ENCODE data around the gene COL5A3.

COL5A3 gene

DNA sequence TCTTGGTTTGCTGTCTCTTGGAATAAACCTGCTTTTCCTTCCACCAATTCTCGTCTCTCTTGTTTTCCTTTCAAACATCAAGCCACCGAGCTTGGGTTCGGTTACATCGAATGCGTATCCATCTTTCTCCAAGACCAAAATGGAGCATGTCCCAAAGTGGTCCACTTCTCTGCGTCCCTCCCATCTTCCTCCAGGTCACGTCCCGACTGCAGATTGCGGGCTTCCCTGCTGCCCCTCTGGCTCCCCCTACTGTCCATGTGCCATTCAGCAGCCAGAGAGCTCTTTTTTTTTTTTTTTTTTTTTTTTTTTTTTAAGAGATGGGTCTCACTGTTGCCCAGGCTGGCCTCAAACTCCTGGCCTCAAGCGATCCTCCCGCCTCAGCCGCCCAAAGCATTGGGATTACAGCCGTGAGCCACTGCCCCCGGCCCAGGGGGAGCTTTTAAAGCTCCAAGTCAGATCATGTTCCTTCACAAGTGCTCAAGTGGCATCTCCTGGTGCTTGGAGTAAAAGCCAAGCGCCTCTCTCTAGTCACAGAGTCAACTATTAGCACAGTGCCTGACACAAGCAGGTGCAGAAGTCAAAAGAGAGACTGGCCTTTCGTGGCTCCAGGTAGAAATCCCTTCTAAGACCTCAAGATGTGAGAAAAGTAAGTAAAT is 10.0 kb downstream of the COL5A3 start:
- H3K9me3 ChIP-seq (ENCODE audit: control insufficient read depth, insufficient read depth, low read length): no peaks in the 10 kb centered on the region
- H3K9ac ChIP-seq (ENCODE audit: low read depth, low read length): no peak overlapping the region
- H3K36me3 ChIP-seq (ENCODE audit: control insufficient read depth, insufficient read depth, low read length): no peaks in the 10 kb centered on the region
- no peak overlapping the region for H3K4me3 ChIP-seq (ENCODE audit: low read depth, low read length)
- H3K4me1 ChIP-seq (ENCODE audit: control insufficient read depth, insufficient read depth, low read length): no peaks in the 10 kb centered on the region
- 0 out of 2 replicates have a peak, but pooled peaks cover 3% of the 10 kb centered on the region for H3K27me3 ChIP-seq (ENCODE audit: control insufficient read depth, insufficient read depth, low read length)
- no peak overlapping the region for H3K27ac ChIP-seq (ENCODE audit: low read depth, low read length)

DNA sequence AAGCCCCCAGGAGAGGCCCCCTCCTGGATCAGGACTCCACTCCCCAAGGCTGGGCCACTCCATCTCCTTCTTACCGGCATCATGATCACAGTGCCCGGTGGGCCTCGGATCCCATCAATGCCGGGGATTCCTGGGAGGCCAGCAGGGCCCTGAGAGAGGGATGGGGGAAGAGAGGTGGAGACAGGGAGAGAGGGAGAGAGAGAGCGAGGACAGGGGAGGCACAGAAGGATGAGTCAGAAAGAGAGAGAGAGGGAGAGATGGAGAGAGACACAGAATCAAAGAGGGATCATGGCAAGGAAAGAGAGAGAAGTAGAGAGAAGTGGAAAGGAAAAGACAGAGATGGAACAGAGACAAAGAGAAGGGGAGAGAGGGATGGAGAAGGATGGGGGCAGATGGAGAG is 13.8 kb downstream of the COL5A3 start:
- Histone ChIP-seq H3K36me3 (ENCODE audit: control insufficient read depth, insufficient read depth, low read length) (no peaks in the 10 kb centered on the region), H3K27me3 (ENCODE audit: control insufficient read depth, insufficient read depth, low read length) (0 out of 2 replicates have a peak, but pooled peaks cover 3% of the 10 kb centered on the region), H3K4me1 (ENCODE audit: control insufficient read depth, insufficient read depth, low read length) (no peaks in the 10 kb centered on the region), H3K9ac (ENCODE audit: low read depth, low read length) (no peak overlapping the region), H3K27ac (ENCODE audit: low read depth, low read length) (no peak overlapping the region), H3K4me3 (ENCODE audit: low read depth, low read length) (no peak overlapping the region), H3K9me3 (ENCODE audit: control insufficient read depth, insufficient read depth, low read length) (no peaks in the 10 kb centered on the region)

DNA sequence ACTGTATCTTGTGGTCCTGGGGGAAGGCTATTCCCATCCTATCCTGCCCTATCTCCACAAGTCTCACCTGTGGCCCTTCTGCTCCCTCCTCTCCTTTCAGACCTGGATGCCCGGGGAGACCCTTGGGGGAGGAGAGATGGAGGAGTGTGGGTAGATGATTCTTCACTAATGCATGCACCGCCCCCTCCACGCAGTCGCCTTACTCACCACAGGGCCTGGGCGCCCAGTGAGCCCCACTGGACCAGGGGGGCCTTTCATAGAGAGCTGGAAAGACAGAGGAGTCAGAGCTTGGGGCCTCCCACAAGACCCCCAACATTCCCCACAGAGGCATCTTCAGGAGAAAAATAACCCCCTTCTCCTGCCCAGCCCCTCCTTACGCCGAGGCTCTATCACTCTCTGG is 14.3 kb downstream of the COL5A3 start:
- Histone ChIP-seq H3K9me3 (ENCODE audit: control insufficient read depth, insufficient read depth, low read length) (no peaks in the 10 kb centered on the region), H3K4me3 (ENCODE audit: low read depth, low read length) (no peak overlapping the region), H3K4me1 (ENCODE audit: control insufficient read depth, insufficient read depth, low read length) (no peaks in the 10 kb centered on the region), H3K9ac (ENCODE audit: low read depth, low read length) (no peak overlapping the region), H3K36me3 (ENCODE audit: control insufficient read depth, insufficient read depth, low read length) (no peaks in the 10 kb centered on the region), H3K27me3 (ENCODE audit: control insufficient read depth, insufficient read depth, low read length) (0 out of 2 replicates have a peak, but pooled peaks cover 3% of the 10 kb centered on the region), H3K27ac (ENCODE audit: low read depth, low read length) (no peak overlapping the region)

- Histone ChIP-seq H3K36me3 (ENCODE audit: control insufficient read depth, insufficient read depth, low read length) (no peaks in the 10 kb centered on the region), H3K9me3 (ENCODE audit: control insufficient read depth, insufficient read depth, low read length) (no peaks in the 10 kb centered on the region), H3K9ac (ENCODE audit: low read depth, low read length) (no peak overlapping the region), H3K27ac (ENCODE audit: low read depth, low read length) (no peak overlapping the region), H3K27me3 (ENCODE audit: control insufficient read depth, insufficient read depth, low read length) (0 out of 2 replicates have a peak, but pooled peaks cover 3% of the 10 kb centered on the region), H3K4me1 (ENCODE audit: control insufficient read depth, insufficient read depth, low read length) (no peaks in the 10 kb centered on the region), H3K4me3 (ENCODE audit: low read depth, low read length) (no peak overlapping the region)
Observed at GRCh38 chr19:9995084-9995483, 15.2 kb downstream of the COL5A3 start.

DNA sequence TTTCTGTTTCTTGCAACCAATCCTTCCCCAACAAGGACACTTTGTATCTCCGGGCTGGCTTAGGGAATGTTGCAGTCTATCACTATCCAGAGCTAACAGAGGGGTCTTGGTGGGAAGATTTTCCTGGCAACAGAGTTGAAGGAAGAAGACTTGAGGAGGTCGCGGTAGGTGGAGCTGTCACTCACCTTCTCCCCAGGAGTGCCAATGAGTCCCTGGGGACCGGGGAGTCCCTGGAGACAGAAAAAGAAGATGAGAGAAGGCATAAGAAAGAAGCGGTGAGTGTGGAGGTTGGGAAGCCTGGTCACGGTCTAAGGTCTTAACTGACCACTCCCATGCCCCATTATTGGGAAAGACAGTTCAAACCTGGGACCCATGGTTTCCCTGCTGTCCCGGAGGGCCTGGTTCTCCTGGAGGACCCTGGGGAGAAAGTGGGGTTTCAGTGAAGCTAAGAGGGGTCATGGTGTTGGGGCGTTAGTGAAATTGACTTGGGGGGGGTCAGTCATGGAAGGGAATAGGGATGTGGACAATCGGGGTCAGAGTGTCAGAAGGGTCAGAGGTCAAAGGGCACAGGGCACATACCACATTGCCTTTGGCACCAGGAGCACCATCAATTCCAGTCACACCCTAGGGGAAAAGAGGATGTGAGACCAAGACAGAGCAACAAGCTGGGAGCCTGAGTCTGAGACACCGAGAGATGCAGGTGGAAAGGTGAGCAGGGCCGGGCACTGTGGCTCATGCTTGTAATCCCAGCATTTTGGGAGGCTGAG is 18.7 kb downstream of the COL5A3 start:
- Histone ChIP-seq H3K27me3 (ENCODE audit: control insufficient read depth, insufficient read depth, low read length) (no peaks in the 10 kb centered on the region), H3K9me3 (ENCODE audit: control insufficient read depth, insufficient read depth, low read length) (no peaks in the 10 kb centered on the region), H3K36me3 (ENCODE audit: control insufficient read depth, insufficient read depth, low read length) (no peaks in the 10 kb centered on the region), H3K27ac (ENCODE audit: low read depth, low read length) (no peak overlapping the region), H3K4me1 (ENCODE audit: control insufficient read depth, insufficient read depth, low read length) (0 out of 2 replicates have a peak, but pooled peaks cover 5% of the 10 kb centered on the region), H3K9ac (ENCODE audit: low read depth, low read length) (no peak overlapping the region), H3K4me3 (ENCODE audit: low read depth, low read length) (no peak overlapping the region)

- Histone ChIP-seq H3K9ac (ENCODE audit: low read depth, low read length) (no peak overlapping the region), H3K36me3 (ENCODE audit: control insufficient read depth, insufficient read depth, low read length) (no peaks in the 10 kb centered on the region), H3K27ac (ENCODE audit: low read depth, low read length) (no peak overlapping the region), H3K27me3 (ENCODE audit: control insufficient read depth, insufficient read depth, low read length) (no peaks in the 10 kb centered on the region), H3K9me3 (ENCODE audit: control insufficient read depth, insufficient read depth, low read length) (no peaks in the 10 kb centered on the region), H3K4me3 (ENCODE audit: low read depth, low read length) (no peak overlapping the region), H3K4me1 (ENCODE audit: control insufficient read depth, insufficient read depth, low read length) (0 out of 2 replicates have a peak, but pooled peaks cover 5% of the 10 kb centered on the region)
Observed at GRCh38 chr19:9989504-9989903, 20.8 kb downstream of the COL5A3 start.

GRCh38 chr19:9986787-9987281 is 23.5 kb downstream of the COL5A3 start:
- Histone ChIP-seq H3K27me3 (ENCODE audit: control insufficient read depth, insufficient read depth, low read length) (no peaks in the 10 kb centered on the region), H3K9ac (ENCODE audit: low read depth, low read length) (no peak overlapping the region), H3K9me3 (ENCODE audit: control insufficient read depth, insufficient read depth, low read length) (no peaks in the 10 kb centered on the region), H3K4me1 (ENCODE audit: control insufficient read depth, insufficient read depth, low read length) (0 out of 2 replicates have a peak, but pooled peaks cover 5% of the 10 kb centered on the region), H3K4me3 (ENCODE audit: low read depth, low read length) (no peak overlapping the region), H3K36me3 (ENCODE audit: control insufficient read depth, insufficient read depth, low read length) (no peaks in the 10 kb centered on the region), H3K27ac (ENCODE audit: low read depth, low read length) (no peak overlapping the region)

GRCh38 chr19:9981406-9982260 is 28.7 kb downstream of the COL5A3 start:
- H3K9me3 ChIP-seq (ENCODE audit: control insufficient read depth, insufficient read depth, low read length): no peaks in the 10 kb centered on the region
- H3K27ac ChIP-seq (ENCODE audit: low read depth, low read length): no peak overlapping the region
- no peaks in the 10 kb centered on the region for H3K36me3 ChIP-seq (ENCODE audit: control insufficient read depth, insufficient read depth, low read length)
- 0 out of 2 replicates have a peak, but pooled peaks cover under 1% of the 10 kb centered on the region for H3K4me1 ChIP-seq (ENCODE audit: control insufficient read depth, insufficient read depth, low read length)
- H3K9ac ChIP-seq (ENCODE audit: low read depth, low read length): no peak overlapping the region
- H3K4me3 ChIP-seq (ENCODE audit: low read depth, low read length): no peak overlapping the region
- H3K27me3 ChIP-seq (ENCODE audit: control insufficient read depth, insufficient read depth, low read length): no peaks in the 10 kb centered on the region

GRCh38 chr19:9972103-9972502 is 38.2 kb downstream of the COL5A3 start:
- Histone ChIP-seq H3K9me3 (ENCODE audit: control insufficient read depth, insufficient read depth, low read length) (no peaks in the 10 kb centered on the region), H3K4me3 (ENCODE audit: low read depth, low read length) (no peak overlapping the region), H3K36me3 (ENCODE audit: control insufficient read depth, insufficient read depth, low read length) (no peaks in the 10 kb centered on the region), H3K27ac (ENCODE audit: low read depth, low read length) (no peak overlapping the region), H3K9ac (ENCODE audit: low read depth, low read length) (no peak overlapping the region), H3K27me3 (ENCODE audit: control insufficient read depth, insufficient read depth, low read length) (no peaks in the 10 kb centered on the region), H3K4me1 (ENCODE audit: control insufficient read depth, insufficient read depth, low read length) (peaks cover 3% of the 10 kb centered on the region; the same call in 1 of the 2 replicates)

- Histone ChIP-seq H3K9ac (ENCODE audit: low read depth, low read length) (no peak overlapping the region), H3K4me3 (ENCODE audit: low read depth, low read length) (no peak overlapping the region), H3K4me1 (ENCODE audit: control insufficient read depth, insufficient read depth, low read length) (peaks cover 3% of the 10 kb centered on the region; the same call in 1 of the 2 replicates), H3K36me3 (ENCODE audit: control insufficient read depth, insufficient read depth, low read length) (no peaks in the 10 kb centered on the region), H3K9me3 (ENCODE audit: control insufficient read depth, insufficient read depth, low read length) (no peaks in the 10 kb centered on the region), H3K27me3 (ENCODE audit: control insufficient read depth, insufficient read depth, low read length) (peaks cover 4% of the 10 kb centered on the region; the same call in 1 of the 2 replicates), H3K27ac (ENCODE audit: low read depth, low read length) (no peak overlapping the region)
Observed at GRCh38 chr19:9971166-9971897, 39.0 kb downstream of the COL5A3 start.

Data from HUES48 (cell line).